Ishikawa (cell line): ENCODE measurements around the gene VPS39.

Experiments
- CEBPB ChIP-seq: IDR thresholded peaks from 2 replicates; pipeline ENCODE4 v1.6.1; 2012
- CREB1 ChIP-seq: IDR thresholded peaks from 2 replicates; pipeline ENCODE4 v1.6.1; 2012; ENCODE audit warnings: low read depth
- EGR1 ChIP-seq: IDR thresholded peaks from 2 replicates; pipeline ENCODE4 v1.6.1; 2012
- EP300 ChIP-seq: IDR thresholded peaks from 2 replicates; pipeline ENCODE4 v1.6.1; 2012; ENCODE audit warnings: borderline replicate concordance
- FOXM1 ChIP-seq: IDR thresholded peaks from 2 replicates; pipeline ENCODE4 v1.6.1; 2012; ENCODE audit warnings: low read depth, borderline replicate concordance
- NFIC ChIP-seq: IDR thresholded peaks from 2 replicates; pipeline ENCODE4 v1.6.1; 2012
- RAD21 ChIP-seq: IDR thresholded peaks from 2 replicates; pipeline ENCODE4 v1.6.1; 2012; ENCODE audit warnings: low read depth
- TAF1 ChIP-seq: IDR thresholded peaks from 2 replicates; pipeline ENCODE4 v1.6.1; 2012; ENCODE audit warnings: low read depth, mild to moderate bottlenecking
- TCF12 ChIP-seq: IDR thresholded peaks from 2 replicates; pipeline ENCODE4 v1.6.1; 2012; ENCODE audit warnings: low read depth
- TEAD4 ChIP-seq: IDR thresholded peaks from 2 replicates; pipeline ENCODE4 v1.6.1; 2012
- YY1 ChIP-seq: IDR thresholded peaks from 2 replicates; pipeline ENCODE4 v1.6.1; 2012; ENCODE audit warnings: low read depth
- TF ChIP-seq, protein P1 (sequence below): IDR thresholded peaks from 2 replicates; pipeline ENCODE4 v1.6.1; 2012
- TF ChIP-seq, protein P2 (sequence below): IDR thresholded peaks from 2 replicates; pipeline ENCODE4 v1.6.1; 2012; ENCODE audit warnings: low read depth, mild to moderate bottlenecking
- TF ChIP-seq, protein P3 (sequence below): IDR thresholded peaks from 2 replicates; pipeline ENCODE4 v1.6.1; 2012

DNA sequence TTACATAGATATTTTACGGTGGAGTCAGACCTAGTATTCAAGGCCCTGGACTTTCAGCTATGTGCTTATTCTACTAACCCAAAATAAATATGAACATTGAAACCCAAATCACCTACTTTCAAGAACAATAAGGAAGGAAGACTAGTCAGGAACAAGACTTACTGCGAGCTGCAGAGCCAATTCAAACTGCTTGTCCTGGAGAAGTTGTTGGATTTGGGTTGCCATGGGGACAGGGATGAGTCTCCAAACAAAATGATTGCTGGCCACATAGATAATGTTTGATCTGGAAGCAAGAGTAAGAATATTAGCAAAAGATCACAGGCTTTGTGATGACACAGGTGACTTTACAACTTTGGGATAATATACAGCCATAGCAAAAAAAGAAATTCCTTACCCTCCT lies 30.0 kb downstream of the VPS39 start:
- TF ChIP-seq EP300 = no peak
- TF ChIP-seq CEBPB = no peak
- no peak for TF ChIP-seq RAD21
- TF ChIP-seq FOXM1 = no peak
- TF ChIP-seq, protein P1, sequence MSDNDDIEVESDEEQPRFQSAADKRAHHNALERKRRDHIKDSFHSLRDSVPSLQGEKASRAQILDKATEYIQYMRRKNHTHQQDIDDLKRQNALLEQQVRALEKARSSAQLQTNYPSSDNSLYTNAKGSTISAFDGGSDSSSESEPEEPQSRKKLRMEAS = no peak
- TF ChIP-seq, protein P2, sequence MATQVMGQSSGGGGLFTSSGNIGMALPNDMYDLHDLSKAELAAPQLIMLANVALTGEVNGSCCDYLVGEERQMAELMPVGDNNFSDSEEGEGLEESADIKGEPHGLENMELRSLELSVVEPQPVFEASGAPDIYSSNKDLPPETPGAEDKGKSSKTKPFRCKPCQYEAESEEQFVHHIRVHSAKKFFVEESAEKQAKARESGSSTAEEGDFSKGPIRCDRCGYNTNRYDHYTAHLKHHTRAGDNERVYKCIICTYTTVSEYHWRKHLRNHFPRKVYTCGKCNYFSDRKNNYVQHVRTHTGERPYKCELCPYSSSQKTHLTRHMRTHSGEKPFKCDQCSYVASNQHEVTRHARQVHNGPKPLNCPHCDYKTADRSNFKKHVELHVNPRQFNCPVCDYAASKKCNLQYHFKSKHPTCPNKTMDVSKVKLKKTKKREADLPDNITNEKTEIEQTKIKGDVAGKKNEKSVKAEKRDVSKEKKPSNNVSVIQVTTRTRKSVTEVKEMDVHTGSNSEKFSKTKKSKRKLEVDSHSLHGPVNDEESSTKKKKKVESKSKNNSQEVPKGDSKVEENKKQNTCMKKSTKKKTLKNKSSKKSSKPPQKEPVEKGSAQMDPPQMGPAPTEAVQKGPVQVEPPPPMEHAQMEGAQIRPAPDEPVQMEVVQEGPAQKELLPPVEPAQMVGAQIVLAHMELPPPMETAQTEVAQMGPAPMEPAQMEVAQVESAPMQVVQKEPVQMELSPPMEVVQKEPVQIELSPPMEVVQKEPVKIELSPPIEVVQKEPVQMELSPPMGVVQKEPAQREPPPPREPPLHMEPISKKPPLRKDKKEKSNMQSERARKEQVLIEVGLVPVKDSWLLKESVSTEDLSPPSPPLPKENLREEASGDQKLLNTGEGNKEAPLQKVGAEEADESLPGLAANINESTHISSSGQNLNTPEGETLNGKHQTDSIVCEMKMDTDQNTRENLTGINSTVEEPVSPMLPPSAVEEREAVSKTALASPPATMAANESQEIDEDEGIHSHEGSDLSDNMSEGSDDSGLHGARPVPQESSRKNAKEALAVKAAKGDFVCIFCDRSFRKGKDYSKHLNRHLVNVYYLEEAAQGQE = no peak
- no peak for TF ChIP-seq TCF12
- no peak for TF ChIP-seq YY1
- TF ChIP-seq NFIC = no peak
- no peak for TF ChIP-seq EGR1
- TF ChIP-seq TEAD4 = no peak
- TF ChIP-seq, protein P3, sequence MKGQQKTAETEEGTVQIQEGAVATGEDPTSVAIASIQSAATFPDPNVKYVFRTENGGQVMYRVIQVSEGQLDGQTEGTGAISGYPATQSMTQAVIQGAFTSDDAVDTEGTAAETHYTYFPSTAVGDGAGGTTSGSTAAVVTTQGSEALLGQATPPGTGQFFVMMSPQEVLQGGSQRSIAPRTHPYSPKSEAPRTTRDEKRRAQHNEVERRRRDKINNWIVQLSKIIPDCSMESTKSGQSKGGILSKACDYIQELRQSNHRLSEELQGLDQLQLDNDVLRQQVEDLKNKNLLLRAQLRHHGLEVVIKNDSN = no peak
- TF ChIP-seq TAF1 = no peak
- no peak for TF ChIP-seq CREB1
